GM18520 (cell line): ENCODE measurements around the gene NME7.
"Not testable (repeated sequence)": the region's sequence is repeated elsewhere in the genome, so short reads cannot be mapped to it uniquely, and the experiment has no call there.

Source experiments
- ATAC-seq: cut with Tn5 transposase; IDR thresholded peaks from one replicate; pipeline ENCODE4 v1.9.1; 2021; ENCODE audit not compliant: unreplicated experiment

The NME7 gene

DNA sequence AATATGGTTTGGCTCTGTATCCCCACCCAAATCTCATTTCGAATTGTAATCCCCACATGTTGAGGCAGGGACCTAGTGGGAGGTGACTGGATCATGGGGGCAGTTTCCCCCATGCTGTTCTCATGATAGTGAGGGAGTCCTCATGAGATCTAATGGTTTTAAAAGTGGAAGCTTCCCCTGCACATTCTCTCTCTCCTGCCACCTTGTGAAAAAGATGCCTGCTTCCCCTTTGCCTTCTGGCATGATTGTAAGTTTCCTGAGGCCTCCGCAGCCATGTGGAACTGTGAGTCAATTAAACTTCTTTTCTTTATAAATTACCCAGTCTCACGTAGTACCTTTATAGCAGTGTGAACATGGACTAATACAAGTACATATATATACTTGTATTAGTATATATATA lies 25.5 kb downstream of the NME7 start:
- ATAC-seq, result not testable (repeated sequence)

DNA sequence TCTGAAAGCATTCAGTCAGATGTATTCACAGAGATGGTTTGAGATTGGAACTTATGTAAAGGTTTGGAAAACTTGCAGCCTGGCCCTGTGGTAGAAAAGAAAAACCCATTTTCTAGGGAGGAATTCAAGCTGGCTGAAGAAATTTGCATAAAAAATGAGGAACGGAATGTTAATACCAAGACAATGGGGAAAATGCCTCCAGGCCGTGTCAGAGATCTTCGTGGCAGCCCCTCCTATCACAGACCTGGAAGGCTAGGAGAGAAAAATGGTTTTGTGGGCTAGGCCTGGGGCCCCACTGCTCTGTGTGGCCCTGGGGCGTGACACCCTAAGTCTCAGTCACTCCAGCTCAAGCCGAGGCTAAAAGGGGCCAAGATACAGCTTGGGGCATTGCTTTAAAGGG lies 26.7 kb downstream of the NME7 start:
- no peak for ATAC-seq

DNA sequence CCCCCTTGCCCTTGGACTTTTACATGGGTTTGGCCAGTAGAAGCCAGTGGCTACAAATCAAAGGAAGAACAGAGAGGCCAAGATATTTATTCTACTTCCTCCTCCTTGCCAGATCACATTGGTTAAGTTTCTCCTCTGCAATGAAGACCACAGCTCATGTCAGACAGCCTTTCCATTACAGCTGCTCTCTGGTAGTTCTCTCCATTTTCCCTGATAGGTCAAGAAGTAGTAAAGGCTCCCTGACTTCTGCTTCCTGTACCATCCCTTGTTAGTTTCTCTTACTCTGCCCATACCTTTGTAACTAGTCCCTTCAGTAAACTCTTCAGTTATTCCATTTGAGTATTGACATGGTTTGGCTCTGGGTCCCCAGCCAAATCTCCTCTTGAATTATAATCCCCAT lies 27.8 kb downstream of the NME7 start:
- no peak for ATAC-seq

DNA sequence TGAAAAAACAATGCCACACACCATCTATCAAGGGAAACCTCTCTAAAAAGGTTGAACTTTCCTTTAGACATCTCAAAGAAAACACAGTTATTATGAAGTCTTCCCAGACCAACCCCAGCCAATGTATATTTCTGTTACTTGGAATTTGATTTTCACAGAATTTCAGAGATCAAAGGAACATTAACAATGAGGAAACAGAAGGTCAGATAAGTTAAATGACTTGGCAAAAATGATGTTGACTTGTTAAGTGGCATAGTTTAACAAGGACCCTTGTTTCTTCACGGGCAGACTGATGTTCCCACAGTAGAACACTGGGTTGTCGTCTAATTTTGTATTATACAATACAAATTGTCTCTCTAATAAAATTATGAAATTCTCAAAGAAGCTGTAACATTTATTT lies 29.0 kb downstream of the NME7 start:
- no peak for ATAC-seq

DNA sequence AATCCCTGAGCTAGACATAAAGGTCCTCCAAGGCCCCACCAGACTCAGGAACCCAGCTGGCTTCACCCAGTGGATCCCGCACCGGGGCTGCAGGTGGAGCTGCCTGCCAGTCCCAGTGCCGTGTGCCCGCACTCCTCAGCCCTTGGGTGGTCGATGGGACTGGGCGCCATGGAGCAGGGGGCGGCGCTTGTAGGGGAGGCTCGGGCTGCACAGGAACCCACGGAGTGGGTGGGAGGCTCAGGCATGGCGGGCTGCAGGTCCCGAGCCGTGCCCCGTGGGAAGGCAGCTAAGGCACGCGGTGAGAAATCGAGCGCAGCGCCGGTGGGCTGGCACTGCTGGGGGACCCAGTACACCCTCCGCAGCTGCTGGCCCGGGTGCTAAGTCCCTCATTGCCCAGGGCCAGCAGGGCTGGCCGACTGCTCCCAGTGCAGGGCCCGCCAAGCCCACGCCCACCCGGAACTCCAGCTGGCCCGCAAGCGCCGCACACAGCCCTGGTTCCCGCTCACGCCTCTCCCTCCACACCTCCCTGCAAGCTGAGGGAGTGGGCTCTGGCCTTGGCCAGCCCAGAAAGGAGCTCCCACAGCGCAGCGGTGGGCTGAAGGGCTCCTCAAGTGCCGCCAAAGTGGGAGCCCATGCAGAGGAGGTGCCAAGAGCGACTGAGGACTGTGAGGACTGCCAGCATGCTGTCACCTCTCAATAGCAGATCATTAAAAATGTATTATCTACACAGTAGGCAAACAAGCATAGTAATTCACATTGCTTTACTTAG lies 30.5 kb downstream of the NME7 start:
- not testable (repeated sequence) for ATAC-seq

DNA sequence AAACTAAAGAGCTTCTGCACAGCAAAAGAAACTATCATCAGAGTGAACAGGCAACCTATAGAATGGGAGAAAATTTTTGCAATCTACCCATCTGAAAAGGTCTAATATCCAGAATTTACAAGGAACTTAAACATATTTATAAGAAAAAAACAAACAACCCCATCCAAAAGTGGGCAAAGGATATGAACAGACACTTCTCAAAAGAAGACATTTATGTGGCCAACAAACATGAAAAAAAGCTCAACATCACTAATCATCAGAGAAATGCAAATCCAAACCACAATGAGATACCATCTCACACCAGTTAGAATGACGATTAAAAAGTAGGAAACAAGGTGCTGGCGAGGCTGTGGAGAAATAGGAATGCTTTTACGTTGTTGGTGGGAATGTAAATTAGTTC lies 32.9 kb downstream of the NME7 start:
- ATAC-seq, result not testable (repeated sequence)

DNA sequence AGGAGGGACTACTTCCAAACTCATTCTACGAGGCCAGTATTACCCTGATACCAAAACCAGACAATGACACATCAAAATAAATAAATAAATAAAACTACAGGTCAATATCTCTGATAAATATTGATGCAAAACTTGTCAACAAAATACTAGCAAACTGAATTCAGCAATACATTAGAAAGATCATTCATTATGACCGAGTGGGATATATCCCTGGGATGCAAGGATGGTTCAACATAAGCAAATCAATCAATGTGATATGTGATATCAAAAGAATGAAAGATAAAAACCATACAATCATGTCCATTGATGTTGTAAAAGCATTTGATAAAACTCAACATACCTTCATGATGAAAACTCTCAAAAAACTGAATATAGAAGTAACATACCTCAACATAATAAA lies 36.7 kb downstream of the NME7 start:
- no peak for ATAC-seq

DNA sequence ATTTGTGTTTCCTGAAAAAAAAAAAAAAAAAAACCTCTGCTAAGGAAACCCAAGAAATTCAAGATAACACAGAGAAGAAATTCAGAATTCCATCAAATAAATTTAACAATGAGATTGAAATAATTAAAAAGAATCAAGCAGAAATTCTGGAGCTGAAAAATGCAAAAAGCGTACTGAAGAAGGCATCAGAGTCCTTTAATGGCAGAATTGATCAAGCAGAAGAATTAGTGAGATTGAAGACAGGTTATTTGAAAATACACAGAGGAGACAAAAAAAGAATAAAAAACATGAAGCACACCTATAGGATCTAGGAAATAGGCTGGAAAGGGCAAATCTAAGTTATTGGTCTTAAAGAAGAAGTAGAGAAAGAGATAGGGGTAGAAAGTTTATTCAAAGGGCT lies 38.2 kb downstream of the NME7 start:
- ATAC-seq, result no peak

DNA sequence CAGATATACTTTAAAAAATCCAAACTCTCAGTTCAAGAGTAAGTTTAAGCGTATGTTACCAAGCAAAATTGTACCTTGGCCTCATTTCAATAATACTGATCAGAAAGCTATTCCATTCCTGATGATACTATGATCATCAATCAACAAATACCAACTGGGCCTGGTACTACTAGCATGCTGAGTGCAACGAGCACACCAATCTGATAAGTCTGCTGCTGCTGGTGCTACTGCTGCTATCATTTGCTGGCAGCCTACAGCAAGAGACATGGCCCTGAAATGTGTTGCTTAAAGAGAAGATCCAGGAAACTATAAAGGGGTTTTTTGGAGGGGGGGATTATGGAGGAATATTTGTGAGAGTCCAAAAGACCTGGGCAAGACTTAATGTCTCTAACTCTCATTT lies 39.7 kb downstream of the NME7 start:
- ATAC-seq, result no peak

DNA sequence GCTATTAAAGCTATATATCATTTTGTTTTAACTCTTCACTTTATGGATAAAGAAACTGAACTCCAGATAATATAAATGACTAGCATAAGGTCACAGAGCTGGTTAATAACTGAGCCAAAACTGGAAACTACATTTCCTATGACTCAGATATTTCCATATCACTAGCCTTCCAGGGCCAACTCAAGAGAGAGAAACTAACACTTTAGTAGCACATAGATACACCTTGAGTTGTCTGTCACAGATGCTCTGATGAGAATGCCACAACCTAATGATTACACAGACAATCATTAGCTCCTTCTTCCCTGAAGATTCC lies 40.7 kb downstream of the NME7 start:
- ATAC-seq, result peak; percentile 98

DNA sequence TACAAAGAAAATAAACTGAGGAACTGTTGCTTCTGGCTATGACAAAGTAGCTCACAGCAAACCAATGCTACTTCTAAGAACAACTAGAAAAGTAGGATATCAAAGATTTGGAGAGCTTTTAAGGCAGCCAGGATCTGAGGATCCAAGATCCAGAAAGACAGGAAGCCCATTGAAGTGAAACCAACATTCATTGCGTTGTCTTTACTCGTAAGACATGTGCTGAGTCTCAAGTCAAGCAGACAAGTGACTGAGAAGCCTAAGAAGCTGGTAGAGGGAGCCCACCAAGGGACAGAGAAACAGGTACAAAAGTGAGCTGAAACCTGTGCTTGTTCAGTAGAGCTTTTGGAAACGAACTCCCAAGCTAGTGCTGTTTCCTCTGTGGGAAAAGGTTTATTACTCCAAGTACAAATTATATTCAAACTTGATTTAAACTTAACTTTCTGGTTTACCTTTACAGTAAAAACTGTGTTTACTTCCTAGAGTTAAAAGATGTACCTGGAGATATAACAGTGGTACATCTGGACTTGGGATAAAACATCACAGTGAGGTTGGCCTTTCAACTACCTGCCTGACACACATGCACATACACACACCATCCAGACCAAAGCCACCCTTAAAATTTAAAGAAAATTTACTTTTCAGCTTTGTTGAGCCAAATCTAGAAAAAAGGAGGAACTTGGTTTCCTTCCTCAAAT lies 41.2 kb downstream of the NME7 start:
- ATAC-seq, result peak; percentile 18

DNA sequence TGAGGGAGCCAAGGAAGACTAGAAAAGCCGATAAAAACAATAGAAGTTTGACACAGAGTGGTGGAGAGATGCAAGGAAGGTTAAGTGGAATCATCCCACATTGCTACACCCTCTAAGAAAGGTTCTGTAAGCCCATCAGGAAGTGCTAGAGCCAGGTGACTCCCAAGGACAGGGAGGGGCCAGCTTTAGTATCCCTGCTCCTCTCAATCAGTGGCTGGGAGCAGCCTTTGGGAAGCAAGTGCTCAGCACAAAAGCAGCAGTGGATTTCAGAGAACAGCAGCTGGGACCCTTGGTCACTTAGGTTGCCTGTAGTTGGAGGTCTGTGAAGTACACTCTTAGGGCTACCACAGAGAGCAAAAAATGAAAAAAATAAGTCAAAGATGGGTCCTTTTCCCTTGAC lies 42.5 kb downstream of the NME7 start:
- ATAC-seq, result no peak

DNA sequence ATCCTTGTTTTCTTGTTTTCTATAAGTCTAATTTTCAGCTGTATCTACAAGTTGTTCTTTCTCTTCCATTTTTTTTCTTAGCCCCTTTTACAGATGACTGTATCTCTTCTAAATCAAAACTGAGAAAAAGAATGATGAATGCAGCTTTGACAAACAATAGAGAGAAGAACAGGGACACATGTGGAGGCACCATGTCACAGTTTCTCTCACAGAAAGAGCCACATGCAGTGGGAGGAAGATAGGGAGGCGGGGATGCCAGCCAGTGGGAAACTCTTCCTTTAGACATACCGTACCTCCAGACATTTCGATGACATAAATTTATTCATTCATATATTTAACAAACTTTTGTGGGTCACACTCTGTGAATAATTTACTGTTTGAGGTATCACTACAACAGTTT lies 45.5 kb downstream of the NME7 start:
- no peak for ATAC-seq

DNA sequence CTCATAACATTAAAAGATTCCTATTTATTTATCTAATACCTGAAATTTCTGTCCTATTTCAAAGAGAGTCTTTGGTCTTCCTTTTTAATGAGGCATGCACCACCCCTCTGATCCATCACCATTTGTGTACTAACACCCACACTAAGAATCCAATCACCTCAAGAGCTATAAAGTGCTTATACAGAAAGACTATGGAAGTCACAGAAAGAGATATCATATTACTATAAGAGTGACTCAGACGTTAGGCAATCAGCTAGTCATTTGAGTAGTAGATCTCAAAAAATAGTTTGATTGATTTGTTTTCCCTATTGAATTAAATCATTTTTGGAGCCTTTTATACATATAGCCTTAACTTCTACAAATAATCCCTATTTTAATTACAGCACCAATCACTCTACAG lies 46.1 kb downstream of the NME7 start:
- ATAC-seq, result no peak

DNA sequence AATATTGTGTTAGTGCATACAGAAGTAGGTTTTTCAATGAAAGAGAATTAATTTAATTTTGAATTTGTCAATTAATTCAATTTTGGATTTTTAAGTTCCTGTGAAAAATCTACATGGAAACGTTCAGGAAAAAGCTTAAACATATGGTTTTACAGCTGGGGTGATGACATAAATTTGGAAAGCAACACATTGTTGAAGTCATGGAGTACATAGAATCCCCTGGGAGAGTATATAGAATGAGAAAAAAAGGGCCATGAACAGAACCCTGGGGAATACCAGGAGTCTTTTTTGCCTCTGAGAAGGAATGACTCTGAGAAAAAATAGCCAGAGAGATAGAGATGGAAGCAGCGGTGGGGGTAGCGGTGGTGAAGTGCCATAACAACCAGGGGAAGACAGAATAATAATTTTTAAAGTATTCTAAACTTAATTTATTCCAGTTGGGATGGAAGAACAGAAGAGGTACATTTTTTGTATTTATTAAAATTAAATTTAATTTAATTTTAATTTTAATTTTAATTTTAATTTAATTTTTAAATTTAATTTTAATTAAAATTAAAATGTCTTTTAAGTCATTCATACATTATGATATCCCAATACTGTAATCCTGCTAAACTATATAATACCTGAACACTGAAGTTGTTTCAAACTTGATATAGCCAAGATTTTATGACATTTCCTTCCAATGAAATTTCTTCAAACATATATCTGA lies 48.9 kb downstream of the NME7 start:
- no peak for ATAC-seq

DNA sequence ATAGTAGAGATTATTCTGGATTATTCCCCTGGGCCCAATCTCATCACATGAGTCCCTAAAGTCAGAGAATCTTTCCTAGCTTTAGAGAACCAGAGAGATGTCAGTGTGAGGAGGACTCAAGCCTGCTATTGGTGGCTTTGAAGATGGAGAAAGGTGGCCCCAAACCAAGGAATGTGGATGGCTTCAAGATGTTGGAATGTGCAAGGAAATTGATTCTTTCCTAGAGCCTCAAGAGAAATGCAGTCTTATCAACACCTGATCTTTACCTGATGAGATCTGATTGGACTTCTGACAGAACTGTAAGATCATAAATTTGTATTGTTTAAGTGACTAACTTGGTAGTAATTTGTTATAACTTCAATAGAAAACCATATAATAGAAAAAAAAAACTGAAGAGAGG lies 51.0 kb downstream of the NME7 start:
- ATAC-seq, result no peak

DNA sequence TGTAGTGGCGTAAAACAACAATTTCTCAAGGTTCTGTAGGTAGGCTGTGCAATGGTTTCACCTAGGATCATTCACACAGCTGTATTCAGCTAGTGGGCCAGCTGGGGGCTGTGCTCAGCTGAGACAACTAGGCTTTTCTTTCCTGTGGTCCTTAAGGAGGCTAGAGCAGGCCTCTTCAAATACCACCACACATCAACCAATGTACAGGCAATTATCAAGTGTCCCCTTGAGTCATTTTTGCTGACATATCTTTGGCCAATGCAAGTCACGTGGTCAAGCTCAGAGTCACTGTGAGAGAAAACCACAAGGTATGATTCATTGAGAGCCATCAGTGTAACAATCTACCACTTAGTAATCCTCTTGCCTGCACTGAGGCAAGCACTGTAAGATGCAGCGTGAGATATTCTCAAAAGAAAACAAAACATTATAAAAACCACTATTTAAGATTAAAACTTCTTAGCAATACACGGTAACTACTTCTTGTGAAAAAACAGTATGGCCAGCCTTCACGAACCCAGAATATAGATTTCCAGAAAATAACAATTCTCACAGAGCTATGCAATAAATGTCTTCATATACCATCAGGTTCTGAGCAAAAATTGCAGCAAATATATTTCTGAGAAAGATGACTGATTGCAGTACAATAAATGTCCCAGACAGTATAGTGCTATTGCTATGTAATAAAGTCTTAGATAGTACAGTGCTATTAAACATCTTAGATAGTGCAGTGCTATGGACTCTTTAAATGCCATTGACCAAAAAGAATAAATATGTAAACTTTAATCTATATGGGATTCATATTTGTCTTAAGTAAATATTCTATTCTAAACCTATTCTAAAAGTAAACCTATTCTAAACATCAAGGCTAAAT lies 55.3 kb downstream of the NME7 start:
- ATAC-seq, result peak; percentile 48

DNA sequence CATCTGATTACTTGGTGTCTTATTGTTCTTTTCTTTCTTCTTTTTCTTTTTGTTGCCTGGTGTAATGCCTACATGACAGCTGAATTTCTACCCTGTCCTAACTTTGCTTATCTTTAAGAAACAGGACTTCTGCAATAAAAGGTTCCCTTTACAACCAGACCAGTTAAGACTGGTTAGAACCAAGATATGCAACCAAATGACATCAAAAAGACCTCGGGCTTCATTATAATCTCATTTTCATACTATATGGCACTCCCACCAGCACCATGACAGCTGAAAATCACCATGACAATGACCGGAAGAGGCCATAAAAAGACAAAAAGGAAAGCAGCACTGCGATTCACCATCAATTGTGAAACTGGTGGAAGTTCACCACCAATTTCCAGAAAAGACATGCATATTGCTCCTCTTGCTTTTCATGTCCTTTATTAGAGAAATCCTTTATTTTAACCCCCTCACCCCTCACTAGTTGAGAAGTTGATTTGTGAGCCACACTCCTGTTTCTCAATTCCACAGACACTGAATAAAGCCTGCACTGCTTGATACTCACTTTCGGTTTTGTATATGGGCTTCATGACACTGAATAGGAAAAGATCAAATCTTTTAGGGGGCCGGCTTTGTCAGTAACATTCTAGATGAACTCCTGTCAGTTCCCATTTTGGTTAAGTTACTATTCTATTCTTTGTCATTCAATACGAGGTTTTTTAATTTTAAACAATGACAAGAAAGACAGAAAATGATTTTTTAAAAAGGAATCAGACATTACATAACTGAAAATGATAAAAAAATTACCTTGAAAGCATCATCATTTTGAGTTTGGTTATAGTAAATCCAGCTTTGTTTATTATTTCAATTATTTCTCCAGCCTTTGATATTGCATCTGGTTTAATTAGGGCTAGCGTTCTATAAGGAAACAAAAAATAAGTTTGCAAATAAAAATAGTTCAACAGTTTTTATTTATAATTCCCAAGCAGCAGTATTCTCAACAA lies 58.1 kb downstream of the NME7 start:
- ATAC-seq, result no peak

DNA sequence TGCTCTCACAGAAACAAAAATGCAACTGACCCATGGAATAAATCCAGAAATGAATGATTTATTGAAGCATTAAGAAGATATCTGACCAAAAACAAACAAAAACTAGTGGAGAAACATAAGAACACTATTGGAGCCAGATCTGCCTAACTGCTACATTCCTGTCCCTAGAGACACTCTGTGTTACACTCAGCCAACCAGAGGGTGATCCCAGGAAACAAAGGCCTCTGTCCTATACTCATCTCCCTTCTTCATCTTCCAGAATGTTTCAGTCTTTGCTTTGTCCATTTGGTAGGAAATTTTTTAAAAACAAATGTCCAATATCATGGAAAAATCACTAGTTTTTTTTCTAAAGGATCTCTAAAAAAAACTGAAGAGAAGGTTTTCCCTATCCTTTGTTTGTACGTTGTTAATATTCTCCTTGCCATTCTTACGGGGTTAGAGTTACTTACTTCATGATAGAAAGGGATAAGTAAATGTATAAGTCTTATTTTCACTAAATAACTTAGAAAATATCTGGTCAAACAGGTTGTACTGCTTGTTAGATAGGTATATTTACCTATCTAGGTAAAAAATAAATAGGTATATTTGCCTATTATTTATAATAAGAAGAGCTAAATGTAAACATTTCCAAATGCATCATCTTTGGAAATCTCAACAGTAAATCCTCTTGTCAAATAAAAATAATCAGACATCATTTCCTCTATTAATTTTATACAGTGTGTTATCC lies 59.1 kb downstream of the NME7 start:
- no peak for ATAC-seq
